Measurements from ENCODE around the gene FGFR3. TPM values are rescaled to one million over a fixed set of nuclear protein-coding genes. Genes with fewer than 3 reads are reported as not detected.

FGFR3 gene
- total RNA-seq, 1 donor from 2014 or later: 30.9 TPM

DNA sequence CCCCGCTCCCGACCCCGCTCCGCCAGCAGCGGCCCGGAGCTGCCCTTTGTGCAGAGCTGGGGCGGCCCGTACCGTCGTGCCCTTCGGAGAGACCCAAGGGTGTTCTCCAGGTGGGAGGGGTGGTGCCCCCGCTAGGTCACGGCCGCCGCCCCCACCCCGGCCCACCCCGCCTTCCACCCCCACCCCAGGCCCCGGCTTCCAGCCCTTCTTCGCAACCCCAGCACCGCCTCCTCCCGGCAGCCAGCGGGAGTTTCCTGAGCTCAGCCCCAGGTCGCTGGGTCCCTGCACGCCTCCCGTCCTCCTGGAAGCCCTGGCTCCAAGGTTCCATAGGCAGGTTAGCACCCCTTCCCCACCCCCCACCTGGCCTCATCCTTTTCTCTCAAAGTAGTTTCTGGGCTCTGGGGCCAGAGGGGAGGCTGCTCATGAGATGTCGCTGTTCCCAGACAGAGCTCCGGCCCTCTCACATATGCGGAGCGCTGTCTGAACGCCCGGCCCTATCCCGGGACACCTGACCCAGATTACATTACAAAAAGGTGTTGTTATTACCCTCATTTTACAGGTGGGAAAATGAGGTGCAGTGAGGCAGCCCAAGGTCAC lies 25.2 kb upstream of the FGFR3 start:
- Mint-ChIP-seq H3K27ac (no peak overlapping the region), H3K36me3 (no peaks in the 10 kb centered on the region), H3K4me1 (peaks cover 38% of the 10 kb centered on the region), H3K9me3 (no peaks in the 10 kb centered on the region), H3K4me3 (peak overlapping the region; percentile 76), H3K27me3 (ENCODE audit: low read depth) (no peaks in the 10 kb centered on the region)
- DNase-seq (ENCODE audit: low spot score in 2 of 2, unreplicated experiment in 2 of 2): no peak
- TF ChIP-seq CTCF (IDR thresholded peaks at IDR 0.05; ENCODE audit: unreplicated experiment): no peak

- Mint-ChIP-seq H3K4me3 (peak overlapping the region; percentile 76), H3K9me3 (no peaks in the 10 kb centered on the region), H3K4me1 (peaks cover 40% of the 10 kb centered on the region), H3K27me3 (ENCODE audit: low read depth) (no peaks in the 10 kb centered on the region), H3K27ac (peak overlapping the region; percentile 97), H3K36me3 (no peaks in the 10 kb centered on the region)
- no peak for TF ChIP-seq CTCF (IDR thresholded peaks at IDR 0.05; ENCODE audit: unreplicated experiment)
- DNase-seq (ENCODE audit: low spot score in 2 of 2, unreplicated experiment in 2 of 2): no peak
These were observed 24.6 kb upstream of the FGFR3 start for GRCh38 chr4:1768367-1769034.

- H3K27me3 Mint-ChIP-seq (ENCODE audit: low read depth): no peaks in the 10 kb centered on the region
- H3K9me3 Mint-ChIP-seq: no peaks in the 10 kb centered on the region
- no peak for TF ChIP-seq CTCF (IDR thresholded peaks at IDR 0.05; ENCODE audit: unreplicated experiment)
- H3K36me3 Mint-ChIP-seq: no peaks in the 10 kb centered on the region
- no peak for DNase-seq (ENCODE audit: low spot score in 2 of 2, unreplicated experiment in 2 of 2)
- no peak overlapping the region for H3K4me3 Mint-ChIP-seq
- peaks cover 42% of the 10 kb centered on the region for H3K4me1 Mint-ChIP-seq
- H3K27ac Mint-ChIP-seq: no peak overlapping the region
These were observed 23.4 kb upstream of the FGFR3 start for GRCh38 chr4:1769692-1770091.

GRCh38 chr4:1770245-1770644 lies 22.8 kb upstream of the FGFR3 start:
- no peaks in the 10 kb centered on the region for H3K9me3 Mint-ChIP-seq
- no peak overlapping the region for H3K4me3 Mint-ChIP-seq
- no peak overlapping the region for H3K27ac Mint-ChIP-seq
- H3K36me3 Mint-ChIP-seq: no peaks in the 10 kb centered on the region
- no peak for DNase-seq (ENCODE audit: low spot score in 2 of 2, unreplicated experiment in 2 of 2)
- peaks cover 42% of the 10 kb centered on the region for H3K4me1 Mint-ChIP-seq
- TF ChIP-seq CTCF (IDR thresholded peaks at IDR 0.05; ENCODE audit: unreplicated experiment): no peak
- no peaks in the 10 kb centered on the region for H3K27me3 Mint-ChIP-seq (ENCODE audit: low read depth)

- H3K27me3 Mint-ChIP-seq (ENCODE audit: low read depth): no peaks in the 10 kb centered on the region
- no peaks in the 10 kb centered on the region for H3K9me3 Mint-ChIP-seq
- DNase-seq (ENCODE audit: low spot score in 2 of 2, unreplicated experiment in 2 of 2): no peak
- no peak for TF ChIP-seq CTCF (IDR thresholded peaks at IDR 0.05; ENCODE audit: unreplicated experiment)
- no peak overlapping the region for H3K27ac Mint-ChIP-seq
- H3K4me3 Mint-ChIP-seq: no peak overlapping the region
- no peaks in the 10 kb centered on the region for H3K36me3 Mint-ChIP-seq
- H3K4me1 Mint-ChIP-seq: peaks cover 38% of the 10 kb centered on the region
These were observed 22.3 kb upstream of the FGFR3 start for GRCh38 chr4:1770791-1771231.
